K562 (cell line): ENCODE data around the gene FSTL4. TPM values are rescaled to one million over a fixed set of nuclear protein-coding genes. Genes with fewer than 3 reads are reported as not detected.

Experiments used
- GTF2F1 ChIP-seq: IDR thresholded peaks from 2 replicates; pipeline ENCODE4 v1.6.1; 2011; ENCODE audit warnings: low read depth, low read length, improper control_type of control experiment
- ID3 ChIP-seq, 2 experiments: fragments of 250-450 bp in 1 of 2; fragments of 450-650 bp in 1 of 2; sonication (Bioruptor Pico) in 1 of 2; IDR thresholded peaks; 2 replicates each; pipeline versions ENCODE4 v1.6.1 to v1.8.0; 2016 to 2021; ENCODE audit warnings: mild to moderate bottlenecking in 2 of 2, moderate library complexity in 2 of 2, missing compliant biosample characterization in 1 of 2, missing genetic modification characterization in 1 of 2
- IRF1 ChIP-seq: sonication (generic); formaldehyde crosslinking; IDR thresholded peaks from 2 replicates; pipeline ENCODE4 v1.8.0; 2022; ENCODE audit warnings: missing genetic modification reagents, mild to moderate bottlenecking, borderline replicate concordance
- JUNB ChIP-seq: fragments of 450-650 bp; formaldehyde crosslinking; conservative IDR thresholded peaks from 2 replicates; pipeline ENCODE4 v1.4.0; 2020; ENCODE audit warnings: mild to moderate bottlenecking
- NELFE ChIP-seq: IDR thresholded peaks from 2 replicates; pipeline ENCODE4 v1.6.1; 2011; ENCODE audit warnings: mild to moderate bottlenecking; ENCODE audit not compliant: insufficient read depth, insufficient read length
- PTTG1 ChIP-seq: fragments of 450-650 bp; IDR thresholded peaks from 2 replicates; pipeline ENCODE4 v1.6.1; 2016; ENCODE audit warnings: low read depth, mild to moderate bottlenecking, missing genetic modification characterization, missing compliant biosample characterization
- RERE ChIP-seq: sonication (generic); formaldehyde crosslinking; IDR thresholded peaks from 2 replicates; pipeline ENCODE4 v1.8.0; 2023; ENCODE audit warnings: missing genetic modification reagents, mild to moderate bottlenecking, borderline replicate concordance
- SMARCB1 ChIP-seq: IDR thresholded peaks from 2 replicates; pipeline ENCODE4 v1.6.1; 2011; ENCODE audit warnings: improper control_type of control experiment, low read depth; ENCODE audit not compliant: insufficient read length
- ZNF407 ChIP-seq: fragments of 450-650 bp; IDR thresholded peaks from 2 replicates; pipeline ENCODE4 v1.6.1; 2016; ENCODE audit warnings: low read depth
- ZNF644 ChIP-seq: fragments of 200-800 bp; sonication (Bioruptor generic); IDR thresholded peaks from 2 replicates; pipeline ENCODE4 v1.6.1; 2016; ENCODE audit warnings: low read depth, missing genetic modification characterization, missing compliant biosample characterization
- polyA plus RNA-seq, 8 experiments: library from polyadenylated mRNA; depleted of rRNA in 4 of 8; stranded (reverse) in 5 of 8; unstranded in 3 of 8; fragments of >200 nt; fragmentation: Nextera tagmentation in 2 of 8; fragmentation: Illumina TruSeq in 1 of 8; extraction: Ambion mirVana in 2 of 8; extraction: Trizol in 1 of 8; gene quantifications; 2 replicates each; pipeline versions ENCODE4 v1.2.1 to v1.2.3, GENCODE V29; 2011 to 2014; ENCODE audit warnings: inconsistent platforms in 1 of 8, missing spikeins in 1 of 8
- total RNA-seq, 7 experiments: library from RNA; depleted of rRNA in 6 of 7; stranded (reverse); fragments of >200 nt in 6 of 7; fragmentation: Illumina TruSeq in 2 of 7; extraction: Trizol in 2 of 7; gene quantifications; 2 replicates each; pipeline versions ENCODE4 v1.2.1 to v1.2.3, GENCODE V29; 2011 to 2021; ENCODE audit warnings: low replicate concordance in 1 of 7

FSTL4 gene
- total and polyA plus RNA-seq, 9 of the 15 experiments (the other 6 are each of a cell fraction or from before 2014, with no cell fraction given) = 0.08 to 0.18 (median 0.10) TPM; not detected in 5

GRCh38 chr5:133510634-133511262 lies 101.6 kb downstream of the FSTL4 start (continued):
- TF ChIP-seq RERE (CRISPR knock-in tag) (no peak), PTTG1 (no peak), IRF1 (no peak), NELFE (no peak), ZNF644 (no peak), GTF2F1 (no peak), SMARCB1 (no peak), ID3 (CRISPR knock-in tag; IDR thresholded peaks at IDR 0.05) (no peak), ID3 (tag; IDR thresholded peaks at IDR 0.05) (no peak), JUNB (no peak), ZNF407 (no peak)
